CD14-positive monocyte (primary cell): ENCODE data around the gene SCPEP1. TPM values are rescaled to one million over a fixed set of nuclear protein-coding genes. Genes with fewer than 3 reads are reported as not detected.

Experiments
- DNase-seq, 3 donors: peaks; one replicate each; pipeline ENCODE4 v3.0.0-alpha.2; 2011 to 2022
- H2AFZ ChIP-seq: 2 replicates; pipeline ENCODE4 v1.6.0; 2012; ENCODE audit warnings: mild to moderate bottlenecking, low read depth, low read length, inconsistent platforms; ENCODE audit not compliant: insufficient read depth, poor library complexity, severe bottlenecking
- H3K27ac ChIP-seq, 2 donors: 1 replicate in 1 of 2; 2 replicates in 1 of 2; pipeline ENCODE4 v1.5.1; 2012 to 2013; ENCODE audit warnings: low read length in 2 of 2, control low read depth in 1 of 2, inconsistent platforms in 1 of 2, low read depth in 1 of 2, mild to moderate bottlenecking in 1 of 2
- H3K27me3 ChIP-seq, 2 donors: one replicate each; pipeline versions ENCODE4 v1.6.0 to v1.6.1; 2011 to 2013; ENCODE audit warnings: low read length in 2 of 2; ENCODE audit not compliant: control insufficient read depth in 2 of 2, insufficient read depth in 2 of 2
- H3K36me3 ChIP-seq, 2 donors: replicated peaks in 1 of 2; 1 replicate in 1 of 2; 2 replicates in 1 of 2; pipeline versions ENCODE4 v1.5.1 to v1.6.1; 2012 to 2013; ENCODE audit warnings: low read length in 2 of 2, control low read depth in 1 of 2, inconsistent platforms in 1 of 2, mild to moderate bottlenecking in 1 of 2; ENCODE audit not compliant: insufficient read depth in 2 of 2, control insufficient read depth in 1 of 2
- H3K4me1 ChIP-seq, 2 donors: 1 replicate in 1 of 2; 2 replicates in 1 of 2; pipeline versions ENCODE4 v1.5.1 to v1.6.1; 2012 to 2013; ENCODE audit warnings: low read length in 2 of 2, control low read depth in 1 of 2, inconsistent platforms in 1 of 2, mild to moderate bottlenecking in 1 of 2, moderate library complexity in 1 of 2; ENCODE audit not compliant: insufficient read depth in 2 of 2, control insufficient read depth in 1 of 2
- H3K4me2 ChIP-seq: replicated peaks from 2 replicates; pipeline ENCODE3; 2012; ENCODE audit warnings: low read length, moderate library complexity, mild to moderate bottlenecking; ENCODE audit not compliant: poor library complexity, severe bottlenecking; ENCODE audit errors: extremely low read depth
- H3K4me3 ChIP-seq, 3 experiments: fragments of 200-600 bp in 1 of 3; sonication (generic) in 1 of 3; replicated peaks in 1 of 3; 1 replicate in 2 of 3; 2 replicates in 1 of 3; pipeline ENCODE4 v1.5.1; 2011 to 2013; ENCODE audit warnings: low read length in 3 of 3, mild to moderate bottlenecking in 3 of 3, control low read depth in 2 of 3, low read depth in 2 of 3, inconsistent platforms in 1 of 3, moderate library complexity in 1 of 3
- H3K79me2 ChIP-seq: 2 replicates; pipeline ENCODE4 v1.6.0; 2012; ENCODE audit warnings: mild to moderate bottlenecking, control low read depth, inconsistent platforms, low read length, moderate library complexity; ENCODE audit not compliant: insufficient read depth
- H3K9ac ChIP-seq: 2 replicates; pipeline ENCODE4 v1.6.0; 2017; ENCODE audit warnings: low read length, mild to moderate bottlenecking; ENCODE audit not compliant: insufficient read depth, poor library complexity, severe bottlenecking
- H3K9me3 ChIP-seq, 2 donors: replicated peaks in 1 of 2; 1 replicate in 1 of 2; 2 replicates in 1 of 2; pipeline versions ENCODE4 v1.5.1 to v1.6.1; 2012 to 2013; ENCODE audit warnings: low read length in 2 of 2, control low read depth in 1 of 2; ENCODE audit not compliant: control insufficient read depth in 1 of 2, insufficient read depth in 1 of 2
- H4K20me1 ChIP-seq: 2 replicates; pipeline ENCODE4 v1.6.0; 2012; ENCODE audit warnings: mild to moderate bottlenecking, low read length, control low read depth, moderate library complexity; ENCODE audit not compliant: insufficient read depth
- H3K27ac Mint-ChIP-seq, 7 donors: one replicate each; pipeline ENCODE4 v1.8.0; 2020; ENCODE audit warnings: mild to moderate bottlenecking in 7 of 7, mixed read lengths in 7 of 7, moderate library complexity in 6 of 7, inconsistent platforms in 2 of 7
- H3K27me3 Mint-ChIP-seq, 3 donors: one replicate each; pipeline ENCODE4 v1.8.0; 2021 to 2022; ENCODE audit warnings: low read depth in 3 of 3, mild to moderate bottlenecking in 3 of 3, mixed read lengths in 3 of 3, moderate library complexity in 3 of 3, inconsistent platforms in 1 of 3
- H3K36me3 Mint-ChIP-seq, 2 donors: one replicate each; pipeline ENCODE4 v1.8.0; 2020; ENCODE audit warnings: mixed read lengths in 2 of 2, inconsistent platforms in 1 of 2, mild to moderate bottlenecking in 1 of 2
- H3K4me1 Mint-ChIP-seq: one replicate; pipeline ENCODE4 v1.8.0; 2020; ENCODE audit warnings: mild to moderate bottlenecking, mixed read lengths
- H3K4me3 Mint-ChIP-seq, 2 donors: one replicate each; pipeline ENCODE4 v1.8.0; 2020; ENCODE audit warnings: mild to moderate bottlenecking in 2 of 2, mixed read lengths in 2 of 2, moderate library complexity in 1 of 2
- H3K9me3 Mint-ChIP-seq, 7 donors: one replicate each; pipeline ENCODE4 v1.8.0; 2020 to 2022; ENCODE audit warnings: mixed read lengths in 7 of 7, mild to moderate bottlenecking in 6 of 7, moderate library complexity in 6 of 7, inconsistent platforms in 2 of 7
- CTCF ChIP-seq: fragments of 200-600 bp; IDR thresholded peaks from one replicate; pipeline ENCODE4 v1.8.0; 2022; ENCODE audit warnings: antibody characterized with exemption, mild to moderate bottlenecking
- WGBS: methylation state at CpG from one replicate; pipeline ENCODE4 v1.1.5; 2013; ENCODE audit warnings: missing lambda C conversion rate; ENCODE audit not compliant: insufficient coverage; 5-methylcytosine and 5-hydroxymethylcytosine counted together
- intact Hi-C, 2 donors: fragments of 100-400 bp; cut with micrococcal nuclease; formaldehyde crosslinking; loops; one replicate each; pipeline versions ENCODE4 v1.15.0 to v1.15.1; 2023
- polyA plus RNA-seq, 3 donors: library from polyadenylated mRNA; depleted of rRNA in 1 of 3; unstranded in 2 of 3; stranded (reverse) in 1 of 3; fragments of 300-500 nt in 2 of 3; fragments of >200 nt in 1 of 3; fragmentation: Illumina TruSeq in 2 of 3; gene quantifications; 1 replicate in 2 of 3; 2 replicates in 1 of 3; pipeline ENCODE4 v1.2.3, GENCODE V29; 2012 to 2021

Gene SCPEP1
- polyA plus RNA-seq, 3 donors: 373 to 451 (median 426) TPM

GRCh38 chr17:56973520-56973919 lies 4.4 kb upstream of the SCPEP1 start:
- peaks cover 0 to 2% (median 0%) of the 10 kb centered on the region in 3 donors for H3K27me3 Mint-ChIP-seq
- Histone ChIP-seq H3K79me2 (peaks cover 6% of the 10 kb centered on the region), H3K36me3 (no peaks in the 10 kb centered on the region), H3K4me2 (no peak overlapping the region), H4K20me1 (no peaks in the 10 kb centered on the region), H3K4me3 (no peak overlapping the region), H3K27me3 (no peaks in the 10 kb centered on the region), H2AFZ (no peak overlapping the region), H3K9me3 (peaks cover 0 to 3% of the 10 kb centered on the region in 2 donors), H3K9ac (no peak overlapping the region), H3K4me1 (peaks cover 5 to 12% of the 10 kb centered on the region in 2 donors), H3K27ac (no peak overlapping the region)
- 92% methylated on average over 5 of the region's 7 CpGs for WGBS
- no peak for TF ChIP-seq CTCF
- H3K9me3 Mint-ChIP-seq: peaks cover 0 to 7% (median 0%) of the 10 kb centered on the region in 7 donors
- DNase-seq: no peak
- no peaks in the 10 kb centered on the region for H3K36me3 Mint-ChIP-seq
- intact Hi-C loops: no loop called here
- peak overlapping the region in 1 of 7 donors; percentile 23 for H3K27ac Mint-ChIP-seq
- H3K4me1 Mint-ChIP-seq: peaks cover 7% of the 10 kb centered on the region
- H3K4me3 Mint-ChIP-seq: no peak overlapping the region

GRCh38 chr17:56974055-56974454 lies 3.9 kb upstream of the SCPEP1 start:
- Histone ChIP-seq H3K4me1 (peaks cover 11 to 17% of the 10 kb centered on the region in 2 donors), H3K4me2 (no peak overlapping the region), H3K27me3 (no peaks in the 10 kb centered on the region), H3K36me3 (no peaks in the 10 kb centered on the region), H3K4me3 (no peak overlapping the region), H3K9ac (no peak overlapping the region), H3K9me3 (peaks cover 0 to 3% of the 10 kb centered on the region in 2 donors), H3K27ac (no peak overlapping the region), H4K20me1 (no peaks in the 10 kb centered on the region), H3K79me2 (peaks cover 11% of the 10 kb centered on the region), H2AFZ (no peak overlapping the region)
- Mint-ChIP-seq H3K9me3 (peaks cover 0 to 7% (median 0%) of the 10 kb centered on the region in 7 donors), H3K27me3 (peaks cover 0 to 2% (median 0%) of the 10 kb centered on the region in 3 donors), H3K36me3 (no peaks in the 10 kb centered on the region), H3K4me3 (no peak overlapping the region), H3K4me1 (peaks cover 13% of the 10 kb centered on the region), H3K27ac (no peak overlapping the region)
- no peak for TF ChIP-seq CTCF
- no peak for DNase-seq
- 92% methylated on average over 2 of the region's 2 CpGs for WGBS
- intact Hi-C loops: no loop called here
